ENCODE measurements around the gene GNB1L. TPM values are rescaled to one million over a fixed set of nuclear protein-coding genes. Genes with fewer than 3 reads are reported as not detected.

Gene GNB1L
- total and polyA plus RNA-seq, 8 donors = 2.1 to 4.8 (median 3.6) TPM

- DNase-seq (no peak), ATAC-seq (no peak), FAIRE-seq (no peak)
- no peak for TF ChIP-seq CTCF (IDR thresholded peaks at IDR 0.05)
- Histone ChIP-seq H3K4me3 (no peak overlapping the region), H3K36me3 (no peaks in the 10 kb centered on the region), H3K9me3 (no peaks in the 10 kb centered on the region), H3K4me1 (no peaks in the 10 kb centered on the region), H3K27ac (no peak overlapping the region), H3K27me3 (no peaks in the 10 kb centered on the region)
- intact Hi-C loops (cut with DNase I) = loop anchor here in 1 of 3 donors (5.0 kb wide), 1 partner anchor 160 kb away; no protein-coding TSS in a partner anchor
- 93% methylated on average over 7 of the region's 7 CpGs for WGBS, 2 donors
Observed at GRCh38 chr22:19902245-19902715, 47.6 kb upstream of the GNB1L start.

- H3K4me3 ChIP-seq = no peak overlapping the region
- H3K27ac ChIP-seq = no peak overlapping the region
- FAIRE-seq = no peak
- no peak for DNase-seq
- H3K27me3 ChIP-seq = no peaks in the 10 kb centered on the region
- no peaks in the 10 kb centered on the region for H3K36me3 ChIP-seq
- H3K9me3 ChIP-seq = no peaks in the 10 kb centered on the region
- 83 to 86% methylated on average over 11 of the region's 11 CpGs for WGBS, 2 donors
- H3K4me1 ChIP-seq = no peaks in the 10 kb centered on the region
- no peak for TF ChIP-seq CTCF (IDR thresholded peaks at IDR 0.05)
- intact Hi-C loops (cut with DNase I) = loop anchor here in 1 of 3 donors (5.0 kb wide), 1 partner anchor 159 kb away; no protein-coding TSS in a partner anchor
- ATAC-seq = no peak
Observed at GRCh38 chr22:19901577-19902244, 47.0 kb upstream of the GNB1L start.

GRCh38 chr22:19900707-19901436, 46.2 kb upstream of the GNB1L start:
- no peaks in the 10 kb centered on the region for H3K4me1 ChIP-seq
- no peak overlapping the region for H3K4me3 ChIP-seq
- intact Hi-C loops (cut with DNase I) = loop anchor here in 1 of 3 donors (5.0 kb wide), 1 partner anchor 159 kb away; no protein-coding TSS in a partner anchor
- no peaks in the 10 kb centered on the region for H3K27me3 ChIP-seq
- no peaks in the 10 kb centered on the region for H3K9me3 ChIP-seq
- no peak for FAIRE-seq
- peak in 1 of 6 donors; percentile 1 for DNase-seq
- H3K27ac ChIP-seq = no peak overlapping the region
- TF ChIP-seq CTCF (IDR thresholded peaks at IDR 0.05) = no peak
- peak in 1 of 4 donors; percentile 26 for ATAC-seq
- no peaks in the 10 kb centered on the region for H3K36me3 ChIP-seq
- WGBS, 2 donors = 81 to 88% methylated on average over 13 of the region's 13 CpGs

GRCh38 chr22:19898831-19899567, 44.3 kb upstream of the GNB1L start:
- no peak for DNase-seq
- Histone ChIP-seq H3K4me3 (no peak overlapping the region), H3K9me3 (no peaks in the 10 kb centered on the region), H3K27me3 (no peaks in the 10 kb centered on the region), H3K36me3 (no peaks in the 10 kb centered on the region), H3K4me1 (no peaks in the 10 kb centered on the region), H3K27ac (no peak overlapping the region)
- FAIRE-seq = no peak
- no peak for TF ChIP-seq CTCF (IDR thresholded peaks at IDR 0.05)
- ATAC-seq = no peak
- intact Hi-C loops (cut with DNase I) = no loop called here
- WGBS, 2 donors = 89% methylated on average over 16 of the region's 16 CpGs

Measured in pancreas (tissue), 10 donors.